ENCODE data around the gene TCEAL7.
A peak's percentile ranks its signal among the peaks of the same experiment; 100 is the strongest.

Gene TCEAL7

DNA sequence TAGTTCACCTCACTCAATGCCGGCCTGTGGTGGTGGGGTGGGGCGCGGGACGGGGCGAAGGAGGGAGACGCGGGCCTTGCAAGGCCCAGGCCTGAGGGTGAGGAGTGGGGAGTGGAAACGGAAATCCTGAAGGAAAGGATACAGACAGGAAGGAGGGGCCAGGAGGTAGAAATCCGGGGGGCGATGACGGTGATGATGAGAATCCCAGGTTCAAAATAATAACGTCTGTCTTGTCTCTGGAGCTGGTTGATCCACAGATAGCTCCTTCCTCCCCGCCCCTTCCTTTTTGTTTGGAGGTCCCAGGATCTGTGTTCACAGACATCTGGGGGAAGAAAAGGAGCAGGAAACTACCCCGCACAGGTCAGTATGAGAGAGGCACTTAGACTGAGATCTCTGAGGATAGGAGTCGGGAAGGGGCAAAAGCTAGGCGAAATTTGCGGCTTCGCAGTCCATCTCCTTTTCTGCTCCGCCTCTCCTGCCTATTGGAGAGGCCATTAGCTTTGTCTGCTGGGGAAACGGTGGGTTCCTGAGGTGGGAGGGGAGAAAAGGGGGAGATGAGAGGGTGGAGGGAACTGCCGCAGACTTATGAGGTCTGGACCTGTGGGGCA lies 746 bp downstream of the TCEAL7 start:
- no peak for TF ChIP-seq SUZ12 (IDR thresholded peaks at IDR 0.05; ENCODE audit: extremely low read depth, insufficient read depth, insufficient read length)
- TF ChIP-seq ZNF274 (IDR thresholded peaks at IDR 0.05; ENCODE audit: low read depth, low read length), result no peak
- TF ChIP-seq YY1 (IDR thresholded peaks at IDR 0.05; ENCODE audit: insufficient read depth, insufficient read length), result no peak
- peaks cover 2% of the 10 kb centered on the region for H3K27me3 ChIP-seq (ENCODE audit: insufficient read depth, insufficient read length)
- H3K9ac ChIP-seq (ENCODE audit: insufficient read length, low read depth), result peak overlapping the region; percentile 36
- no peak overlapping the region for H3K4me3 ChIP-seq (ENCODE audit: insufficient read length, low read depth)
- H3K9me3 ChIP-seq (ENCODE audit: insufficient read depth, low read length), result no peaks in the 10 kb centered on the region
- H3K4me1 ChIP-seq (ENCODE audit: insufficient read depth, insufficient read length), result no peaks in the 10 kb centered on the region
- no peaks in the 10 kb centered on the region for H3K36me3 ChIP-seq (ENCODE audit: insufficient read depth, insufficient read length, low read length)
- peak; percentile 35 for DNase-seq (ENCODE audit: low read depth, low spot score)

DNA sequence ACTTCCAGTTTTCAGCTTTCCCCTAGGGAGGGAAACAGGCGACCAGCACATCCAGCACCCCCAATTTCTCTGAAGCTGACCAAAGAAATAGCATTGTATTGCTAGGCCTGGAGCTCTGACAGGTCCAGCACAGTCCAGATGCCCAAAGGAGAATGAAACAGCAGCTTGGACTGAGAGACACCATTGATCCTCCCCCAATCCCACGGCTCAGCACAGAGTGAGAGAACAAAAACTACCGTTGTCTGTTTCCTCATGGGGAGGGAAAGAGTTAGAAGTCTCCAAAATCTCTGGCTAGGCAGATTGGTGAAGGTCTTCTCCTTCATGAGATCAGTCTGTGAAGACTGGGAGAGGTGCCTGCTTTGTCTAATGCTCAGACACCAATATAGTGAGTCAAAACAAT lies 8.6 kb downstream of the TCEAL7 start:
- H3K4me3 ChIP-seq (ENCODE audit: insufficient read length, low read depth), result no peak overlapping the region
- no peaks in the 10 kb centered on the region for H3K9me3 ChIP-seq (ENCODE audit: insufficient read depth, low read length)
- TF ChIP-seq YY1 (IDR thresholded peaks at IDR 0.05; ENCODE audit: insufficient read depth, insufficient read length), result no peak
- no peak for TF ChIP-seq SUZ12 (IDR thresholded peaks at IDR 0.05; ENCODE audit: extremely low read depth, insufficient read depth, insufficient read length)
- TF ChIP-seq ZNF274 (IDR thresholded peaks at IDR 0.05; ENCODE audit: low read depth, low read length), result no peak
- no peaks in the 10 kb centered on the region for H3K27me3 ChIP-seq (ENCODE audit: insufficient read depth, insufficient read length)
- H3K9ac ChIP-seq (ENCODE audit: insufficient read length, low read depth), result no peak overlapping the region
- no peaks in the 10 kb centered on the region for H3K36me3 ChIP-seq (ENCODE audit: insufficient read depth, insufficient read length, low read length)
- DNase-seq (ENCODE audit: low read depth, low spot score), result no peak
- H3K4me1 ChIP-seq (ENCODE audit: insufficient read depth, insufficient read length), result no peaks in the 10 kb centered on the region

DNA sequence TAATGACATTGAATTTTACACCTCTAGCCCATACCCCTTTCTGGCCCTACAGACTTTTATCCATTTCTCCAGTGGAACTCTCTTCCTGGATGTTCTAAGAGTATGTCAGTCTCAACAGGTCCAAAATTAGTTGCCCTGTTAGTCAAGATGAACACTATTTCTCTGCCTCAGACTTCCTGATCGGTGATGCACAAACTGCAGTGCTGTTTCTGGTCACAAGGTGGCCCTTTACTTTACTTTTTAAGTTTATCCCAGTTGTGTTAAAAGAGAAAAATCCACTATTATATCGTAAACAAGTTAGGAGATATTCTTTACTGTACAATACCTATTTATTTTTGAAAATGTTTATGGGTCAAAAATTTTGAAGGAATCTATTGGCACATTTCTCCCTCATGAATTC lies 13.1 kb downstream of the TCEAL7 start:
- Histone ChIP-seq H3K4me3 (ENCODE audit: insufficient read length, low read depth) (no peak overlapping the region), H3K4me1 (ENCODE audit: insufficient read depth, insufficient read length) (no peaks in the 10 kb centered on the region), H3K36me3 (ENCODE audit: insufficient read depth, insufficient read length, low read length) (no peaks in the 10 kb centered on the region), H3K9ac (ENCODE audit: insufficient read length, low read depth) (no peak overlapping the region), H3K27me3 (ENCODE audit: insufficient read depth, insufficient read length) (no peaks in the 10 kb centered on the region), H3K9me3 (ENCODE audit: insufficient read depth, low read length) (no peaks in the 10 kb centered on the region)
- DNase-seq (ENCODE audit: low read depth, low spot score), result no peak
- no peak for TF ChIP-seq ZNF274 (IDR thresholded peaks at IDR 0.05; ENCODE audit: low read depth, low read length)
- TF ChIP-seq SUZ12 (IDR thresholded peaks at IDR 0.05; ENCODE audit: extremely low read depth, insufficient read depth, insufficient read length), result no peak
- no peak for TF ChIP-seq YY1 (IDR thresholded peaks at IDR 0.05; ENCODE audit: insufficient read depth, insufficient read length)

DNA sequence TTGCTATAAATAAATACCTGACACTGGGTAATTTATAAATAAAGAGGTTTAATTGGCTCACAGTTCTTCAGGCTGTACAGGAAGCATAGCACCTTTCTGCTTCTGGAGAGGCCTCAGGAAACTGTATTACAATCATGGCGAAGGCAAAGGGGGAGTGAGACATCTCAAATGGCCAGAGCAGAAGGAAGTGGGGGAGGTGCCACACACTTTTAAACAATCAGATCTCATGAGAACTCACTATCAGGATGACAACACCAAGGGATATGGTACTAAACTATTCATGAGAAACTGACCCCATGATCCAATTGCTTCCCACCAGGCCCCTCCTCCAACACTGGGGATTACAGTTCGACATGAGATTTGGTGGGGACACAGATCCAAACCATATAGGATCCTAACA lies 14.6 kb downstream of the TCEAL7 start:
- Histone ChIP-seq H3K9me3 (ENCODE audit: insufficient read depth, low read length) (no peaks in the 10 kb centered on the region), H3K36me3 (ENCODE audit: insufficient read depth, insufficient read length, low read length) (no peaks in the 10 kb centered on the region), H3K4me1 (ENCODE audit: insufficient read depth, insufficient read length) (no peaks in the 10 kb centered on the region), H3K27me3 (ENCODE audit: insufficient read depth, insufficient read length) (no peaks in the 10 kb centered on the region), H3K4me3 (ENCODE audit: insufficient read length, low read depth) (no peak overlapping the region), H3K9ac (ENCODE audit: insufficient read length, low read depth) (no peak overlapping the region)
- DNase-seq (ENCODE audit: low read depth, low spot score), result no peak
- TF ChIP-seq ZNF274 (IDR thresholded peaks at IDR 0.05; ENCODE audit: low read depth, low read length), result no peak
- no peak for TF ChIP-seq YY1 (IDR thresholded peaks at IDR 0.05; ENCODE audit: insufficient read depth, insufficient read length)
- no peak for TF ChIP-seq SUZ12 (IDR thresholded peaks at IDR 0.05; ENCODE audit: extremely low read depth, insufficient read depth, insufficient read length)

DNA sequence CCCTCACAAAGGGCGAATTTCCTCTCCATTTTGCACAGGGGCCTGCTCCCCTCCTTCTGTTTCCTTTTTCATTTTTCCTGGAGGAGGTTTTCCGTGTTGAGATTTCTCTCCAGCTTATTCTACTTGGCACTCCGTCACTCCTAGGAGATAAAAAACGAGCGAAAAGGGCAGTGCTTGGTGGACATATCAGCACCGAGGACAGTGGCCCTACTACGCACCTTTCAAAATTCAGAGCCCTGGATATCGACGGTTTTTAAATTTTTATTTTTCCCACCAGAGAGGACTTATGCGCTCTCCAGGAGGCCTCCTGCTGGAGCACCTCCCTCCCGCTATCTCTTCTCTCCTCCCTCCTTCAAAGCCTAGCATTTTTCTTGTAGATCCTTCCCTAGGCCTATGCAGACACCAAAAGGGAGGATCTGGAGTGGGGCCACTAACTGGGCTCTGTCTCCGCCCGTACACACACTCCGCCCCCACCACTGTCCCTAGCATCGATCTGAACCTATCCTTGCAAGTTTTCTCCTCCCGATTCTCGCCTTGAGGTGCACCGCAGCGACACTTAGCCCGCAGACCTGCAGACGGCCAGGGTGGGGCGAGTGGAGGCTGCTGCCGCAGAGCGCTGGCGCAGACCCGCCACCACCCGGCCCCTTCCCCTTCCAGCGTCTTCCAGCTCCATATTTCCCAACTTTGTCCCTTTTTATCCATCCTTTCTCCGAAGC lies 17.8 kb downstream of the TCEAL7 start:
- DNase-seq (ENCODE audit: low read depth, low spot score), result no peak

DNA sequence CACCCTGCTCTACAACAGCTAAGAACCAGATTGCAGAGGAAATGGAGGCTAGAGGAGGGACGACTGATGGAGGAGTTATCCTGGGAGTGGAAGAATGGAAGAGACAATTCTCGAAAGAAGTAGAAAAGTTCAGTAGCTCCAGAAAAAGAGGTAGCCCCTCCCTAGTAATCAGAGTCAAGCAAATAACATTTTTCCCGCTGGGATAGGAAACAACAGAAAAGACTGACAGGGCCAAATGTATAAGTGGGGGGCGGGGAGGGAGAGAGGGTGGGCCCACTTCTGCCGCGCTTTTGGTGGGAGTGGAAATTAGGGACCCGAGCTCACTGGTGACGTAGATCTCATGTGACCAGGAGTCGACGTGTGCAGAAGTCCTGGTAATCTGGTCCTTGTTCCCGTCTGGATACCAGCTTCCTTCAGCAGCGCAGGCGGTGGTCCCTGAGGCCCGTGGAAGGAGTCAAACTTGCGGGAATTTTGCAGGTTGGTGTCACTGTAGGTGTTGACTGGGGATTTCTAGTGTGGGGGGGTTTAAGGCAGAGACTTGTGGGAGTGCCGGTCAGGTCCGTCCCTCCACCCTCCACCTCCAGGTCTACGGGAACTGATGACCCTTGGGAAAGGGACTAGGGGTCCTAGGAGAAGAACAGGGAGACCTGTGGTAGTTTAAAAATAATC lies 26.2 kb downstream of the TCEAL7 start, which contains the start of gene TCEAL9:
TSS of gene TCEAL9 (plus strand) at position 377 of the 669 bp plus-strand sequence. CDS start 1,179 bp downstream, outside the sequence.
- no peaks in the 10 kb centered on the region for H3K27me3 ChIP-seq (ENCODE audit: insufficient read depth, insufficient read length)
- H3K4me1 ChIP-seq (ENCODE audit: insufficient read depth, insufficient read length), result no peaks in the 10 kb centered on the region
- DNase-seq (ENCODE audit: low read depth, low spot score), result no peak
- peaks cover 14% of the 10 kb centered on the region for H3K36me3 ChIP-seq (ENCODE audit: insufficient read depth, insufficient read length, low read length)
- TF ChIP-seq ZNF274 (IDR thresholded peaks at IDR 0.05; ENCODE audit: low read depth, low read length), result no peak
- TF ChIP-seq SUZ12 (IDR thresholded peaks at IDR 0.05; ENCODE audit: extremely low read depth, insufficient read depth, insufficient read length), result no peak
- no peak for TF ChIP-seq YY1 (IDR thresholded peaks at IDR 0.05; ENCODE audit: insufficient read depth, insufficient read length)
- H3K4me3 ChIP-seq (ENCODE audit: insufficient read length, low read depth), result peak within 1 kb of the TSS; percentile 91
- no peaks in the 10 kb centered on the region for H3K9me3 ChIP-seq (ENCODE audit: insufficient read depth, low read length)
- H3K9ac ChIP-seq (ENCODE audit: insufficient read length, low read depth), result peak within 1 kb of the TSS; percentile 91

More for the DNA sequence above, 17.8 kb downstream of the TCEAL7 start:
- Histone ChIP-seq H3K27me3 (ENCODE audit: insufficient read depth, insufficient read length) (no peaks in the 10 kb centered on the region), H3K9me3 (ENCODE audit: insufficient read depth, low read length) (no peaks in the 10 kb centered on the region), H3K4me3 (ENCODE audit: insufficient read length, low read depth) (no peak overlapping the region), H3K36me3 (ENCODE audit: insufficient read depth, insufficient read length, low read length) (no peaks in the 10 kb centered on the region), H3K9ac (ENCODE audit: insufficient read length, low read depth) (no peak overlapping the region), H3K4me1 (ENCODE audit: insufficient read depth, insufficient read length) (no peaks in the 10 kb centered on the region)
- TF ChIP-seq SUZ12 (IDR thresholded peaks at IDR 0.05; ENCODE audit: extremely low read depth, insufficient read depth, insufficient read length), result no peak
- TF ChIP-seq ZNF274 (IDR thresholded peaks at IDR 0.05; ENCODE audit: low read depth, low read length), result no peak
- no peak for TF ChIP-seq YY1 (IDR thresholded peaks at IDR 0.05; ENCODE audit: insufficient read depth, insufficient read length)

DNA sequence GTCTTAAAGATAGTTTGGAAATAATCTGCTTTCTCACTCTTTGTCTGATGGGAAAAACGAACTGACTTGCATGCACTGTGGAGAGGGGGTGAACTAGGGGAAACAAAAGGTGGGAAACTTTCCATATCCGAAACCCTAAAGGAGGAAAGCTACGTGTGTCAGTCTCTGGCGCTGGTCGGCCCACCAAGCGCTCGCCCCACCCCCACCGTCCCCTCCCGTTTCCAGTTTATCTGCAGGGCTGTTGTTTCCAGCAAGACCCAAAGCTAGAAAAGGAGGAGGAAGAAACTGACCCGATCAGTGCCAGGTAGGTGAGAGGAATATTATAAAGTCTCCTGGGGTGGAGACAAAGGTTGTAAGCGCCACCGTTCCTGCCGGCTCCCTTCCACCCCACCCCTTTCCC lies 26.8 kb downstream of the TCEAL7 start:
- H3K9me3 ChIP-seq (ENCODE audit: insufficient read depth, low read length), result no peaks in the 10 kb centered on the region
- no peaks in the 10 kb centered on the region for H3K4me1 ChIP-seq (ENCODE audit: insufficient read depth, insufficient read length)
- peak overlapping the region; percentile 91 for H3K4me3 ChIP-seq (ENCODE audit: insufficient read length, low read depth)
- TF ChIP-seq ZNF274 (IDR thresholded peaks at IDR 0.05; ENCODE audit: low read depth, low read length) (no peak), YY1 (IDR thresholded peaks at IDR 0.05; ENCODE audit: insufficient read depth, insufficient read length) (no peak), SUZ12 (IDR thresholded peaks at IDR 0.05; ENCODE audit: extremely low read depth, insufficient read depth, insufficient read length) (no peak)
- H3K27me3 ChIP-seq (ENCODE audit: insufficient read depth, insufficient read length), result no peaks in the 10 kb centered on the region
- DNase-seq (ENCODE audit: low read depth, low spot score), result no peak
- H3K9ac ChIP-seq (ENCODE audit: insufficient read length, low read depth), result peak overlapping the region; percentile 91
- H3K36me3 ChIP-seq (ENCODE audit: insufficient read depth, insufficient read length, low read length), result peaks cover 14% of the 10 kb centered on the region
